Measurements from ENCODE around the gene CLTB. TPM values are rescaled to one million over a fixed set of nuclear protein-coding genes. Genes with fewer than 3 reads are reported as not detected.

Gene CLTB
- polyA plus RNA-seq, 1 of the 3 experiments (the other 2 are of a cell fraction), result 91.2 TPM

DNA sequence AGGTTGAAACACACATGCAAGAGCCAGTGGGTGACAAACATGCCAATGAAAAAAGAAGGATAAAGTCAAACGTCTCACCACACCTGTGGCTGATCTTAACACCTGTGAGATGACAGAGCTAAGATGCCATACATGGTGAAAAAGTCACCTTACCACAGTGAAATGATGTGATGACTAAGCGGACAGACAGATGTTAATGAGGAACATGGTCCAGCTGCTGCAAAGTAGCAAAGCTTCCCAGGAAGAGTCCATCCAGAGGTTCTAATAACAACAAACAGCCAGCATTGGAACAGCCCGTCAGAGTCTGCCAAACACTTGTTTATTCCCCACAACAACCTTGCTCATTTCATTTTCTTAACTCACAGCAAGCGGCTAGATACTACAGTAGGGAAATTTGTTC is 56.7 kb downstream of the CLTB start:
- Histone ChIP-seq H2AFZ (ENCODE audit: low read depth) (no peak overlapping the region), H3K9me3 (no peaks in the 10 kb centered on the region), H3K79me2 (ENCODE audit: insufficient read depth) (peaks cover 69% of the 10 kb centered on the region), H3K4me3 (ENCODE audit: low read depth in 2 of 2, low read length in 1 of 2) (peak overlapping the region in 1 of 2 experiments; percentile 80; a peak in 1 of 4 replicates), H3K9ac (no peak overlapping the region), H3K27ac (ENCODE audit: low read depth in 2 of 2, low read length in 1 of 2) (no peak overlapping the region), H3K36me3 (replicated peaks in 1 of 2; ENCODE audit: control insufficient read depth in 1 of 2, insufficient read depth in 2 of 2, low read length in 1 of 2) (peaks cover 19 to 33% of the 10 kb centered on the region in 2 experiments), H3K4me2 (peak overlapping the region; percentile 91), H3F3A (replicated peaks; ENCODE audit: insufficient read depth) (peaks cover 3% of the 10 kb centered on the region), H3K4me1 (ENCODE audit: control insufficient read depth in 1 of 2, insufficient read depth in 2 of 2, low read depth in 1 of 2, low read length in 1 of 2) (peaks cover 0 to 9% of the 10 kb centered on the region in 2 experiments; a peak in 1 of 4 replicates), H3K27me3 (ENCODE audit: insufficient read depth) (no peaks in the 10 kb centered on the region), H4K20me1 (ENCODE audit: insufficient read depth) (peaks cover 41% of the 10 kb centered on the region), H3K9me2 (no peaks in the 10 kb centered on the region)
- TF ChIP-seq PBX3 (IDR thresholded peaks at IDR 0.05) (no peak), CHD2 (IDR thresholded peaks at IDR 0.05; ENCODE audit: low read length, partially characterized antibody) (no peak), TCF12 (IDR thresholded peaks at IDR 0.05) (no peak), CTCF (IDR thresholded peaks at IDR 0.05) (no peak), REST (IDR thresholded peaks at IDR 0.05; ENCODE audit: low read depth, low read length) (no peak), NFIC (IDR thresholded peaks at IDR 0.05; ENCODE audit: borderline replicate concordance) (no peak)
- ChIA-PET CTCF (interaction anchor here (1.2 kb wide), 2 partner anchors 125 to 630 kb away, joined by 3 to 5 read pairs; no protein-coding TSS in a partner anchor), POLR2A (no interaction called here)
- DNase-seq, result no peak
- 89% methylated on average over 4 of the region's 4 CpGs for WGBS (ENCODE audit: low lambda C conversion rate)

DNA sequence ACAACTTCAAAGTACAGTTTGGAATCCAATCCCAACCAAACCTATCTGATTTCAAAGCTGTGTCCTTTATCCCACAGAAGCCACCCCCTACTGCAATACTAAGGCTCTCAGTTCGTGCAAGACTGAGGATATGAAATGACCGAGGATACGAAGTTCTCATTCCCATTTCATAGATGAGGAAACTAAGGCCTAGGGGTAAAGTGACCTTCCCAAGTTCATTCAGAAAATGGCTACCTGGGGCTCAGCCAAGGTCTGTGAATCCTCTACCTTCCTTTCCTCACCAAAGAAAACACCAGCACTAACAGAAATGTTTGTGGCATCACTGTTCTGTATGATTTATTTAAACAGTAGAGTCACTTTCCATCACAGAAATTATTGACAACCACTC is 60.2 kb downstream of the CLTB start:
- H3K79me2 ChIP-seq (ENCODE audit: insufficient read depth), result peaks cover 100% of the 10 kb centered on the region
- H3K9me3 ChIP-seq, result no peaks in the 10 kb centered on the region
- H3K4me2 ChIP-seq, result no peak overlapping the region
- ChIA-PET CTCF (no interaction called here), POLR2A (no interaction called here)
- H3K27me3 ChIP-seq (ENCODE audit: insufficient read depth), result no peaks in the 10 kb centered on the region
- H4K20me1 ChIP-seq (ENCODE audit: insufficient read depth), result peaks cover 66% of the 10 kb centered on the region
- 97% methylated on average over 3 of the region's 3 CpGs for WGBS (ENCODE audit: low lambda C conversion rate)
- H2AFZ ChIP-seq (ENCODE audit: low read depth), result no peak overlapping the region
- DNase-seq, result no peak
- H3K4me3 ChIP-seq (ENCODE audit: low read depth in 2 of 2, low read length in 1 of 2), result no peak overlapping the region
- peaks cover 3% of the 10 kb centered on the region for H3F3A ChIP-seq (replicated peaks; ENCODE audit: insufficient read depth)
- peaks cover 0 to 10% of the 10 kb centered on the region in 2 experiments; a peak in 1 of 4 replicates for H3K4me1 ChIP-seq (ENCODE audit: control insufficient read depth in 1 of 2, insufficient read depth in 2 of 2, low read depth in 1 of 2, low read length in 1 of 2)
- H3K27ac ChIP-seq (ENCODE audit: low read depth in 2 of 2, low read length in 1 of 2), result no peak overlapping the region
- peaks cover 38 to 64% of the 10 kb centered on the region in 2 experiments for H3K36me3 ChIP-seq (replicated peaks in 1 of 2; ENCODE audit: control insufficient read depth in 1 of 2, insufficient read depth in 2 of 2, low read length in 1 of 2)
- H3K9me2 ChIP-seq, result no peaks in the 10 kb centered on the region
- no peak overlapping the region for H3K9ac ChIP-seq
- no peak for TF ChIP-seq YY1 (IDR thresholded peaks at IDR 0.05; ENCODE audit: low read depth)
- TF ChIP-seq REST (IDR thresholded peaks at IDR 0.05; ENCODE audit: low read depth, low read length), result no peak
- no peak for TF ChIP-seq TEAD4 (IDR thresholded peaks at IDR 0.05; ENCODE audit: borderline replicate concordance, insufficient read depth)
- no peak for TF ChIP-seq CHD2 (IDR thresholded peaks at IDR 0.05; ENCODE audit: low read length, partially characterized antibody)
- TF ChIP-seq PBX3 (IDR thresholded peaks at IDR 0.05), result no peak
- no peak for TF ChIP-seq RFX5 (IDR thresholded peaks at IDR 0.05; ENCODE audit: low read length)
- no peak for TF ChIP-seq USF2 (IDR thresholded peaks at IDR 0.05; ENCODE audit: borderline replicate concordance, low read depth, low read length)
- TF ChIP-seq GABPA (IDR thresholded peaks at IDR 0.05; ENCODE audit: low read depth), result no peak
- TF ChIP-seq SIN3A (IDR thresholded peaks at IDR 0.05; ENCODE audit: borderline replicate concordance, low read depth, low read length), result no peak
- no peak for TF ChIP-seq JUND (IDR thresholded peaks at IDR 0.05)
- TF ChIP-seq TAF1 (IDR thresholded peaks at IDR 0.05; ENCODE audit: borderline replicate concordance, low read depth, low read length), result no peak
